HCT116 (cell line): Measurements from ENCODE around the gene RUFY4.

Experiments used
- CEBPB ChIP-seq: IDR thresholded peaks from 2 replicates; pipeline ENCODE4 v1.6.1; 2012; ENCODE audit warnings: low read depth
- EZH2phosphoT487 ChIP-seq: fragments of 200-600 bp; IDR thresholded peaks from 2 replicates; pipeline ENCODE4 v1.6.1; 2018; ENCODE audit warnings: antibody characterized with exemption, borderline replicate concordance
- POLR2A ChIP-seq: IDR thresholded peaks from 2 replicates; pipeline ENCODE4 v1.7.0; 2011; ENCODE audit warnings: borderline replicate concordance; ENCODE audit not compliant: insufficient read depth, insufficient read length; ENCODE audit errors: extremely low read depth
- POLR2AphosphoS5 ChIP-seq: IDR thresholded peaks from 2 replicates; pipeline ENCODE4 v1.6.1; 2011; ENCODE audit warnings: mild to moderate bottlenecking, low read depth, low read length, moderate library complexity
- REST ChIP-seq: IDR thresholded peaks from 2 replicates; pipeline ENCODE4 v1.6.1; 2012; ENCODE audit warnings: low read depth
- SP1 ChIP-seq: IDR thresholded peaks from 2 replicates; pipeline ENCODE4 v1.6.1; 2012; ENCODE audit warnings: low read depth
- ZFX ChIP-seq: fragments of 450-650 bp; IDR thresholded peaks from 2 replicates; pipeline ENCODE4 v1.6.1; 2017
- TF ChIP-seq, protein P1 (sequence below), 3 experiments: fragments of 200-600 bp in 1 of 3; sonication (generic) in 1 of 3; IDR thresholded peaks in 2 of 3; conservative IDR thresholded peaks in 1 of 3; 2 replicates each; pipeline ENCODE4 v1.5.1; 2012 to 2017; ENCODE audit warnings: low read depth in 2 of 3, low read length in 2 of 3, antibody characterized with exemption in 1 of 3, borderline replicate concordance in 1 of 3, control low read depth in 1 of 3, mild to moderate bottlenecking in 1 of 3, mixed read lengths in 1 of 3, mixed run types in 1 of 3, moderate library complexity in 1 of 3; ENCODE audit not compliant: insufficient read depth in 1 of 3

DNA sequence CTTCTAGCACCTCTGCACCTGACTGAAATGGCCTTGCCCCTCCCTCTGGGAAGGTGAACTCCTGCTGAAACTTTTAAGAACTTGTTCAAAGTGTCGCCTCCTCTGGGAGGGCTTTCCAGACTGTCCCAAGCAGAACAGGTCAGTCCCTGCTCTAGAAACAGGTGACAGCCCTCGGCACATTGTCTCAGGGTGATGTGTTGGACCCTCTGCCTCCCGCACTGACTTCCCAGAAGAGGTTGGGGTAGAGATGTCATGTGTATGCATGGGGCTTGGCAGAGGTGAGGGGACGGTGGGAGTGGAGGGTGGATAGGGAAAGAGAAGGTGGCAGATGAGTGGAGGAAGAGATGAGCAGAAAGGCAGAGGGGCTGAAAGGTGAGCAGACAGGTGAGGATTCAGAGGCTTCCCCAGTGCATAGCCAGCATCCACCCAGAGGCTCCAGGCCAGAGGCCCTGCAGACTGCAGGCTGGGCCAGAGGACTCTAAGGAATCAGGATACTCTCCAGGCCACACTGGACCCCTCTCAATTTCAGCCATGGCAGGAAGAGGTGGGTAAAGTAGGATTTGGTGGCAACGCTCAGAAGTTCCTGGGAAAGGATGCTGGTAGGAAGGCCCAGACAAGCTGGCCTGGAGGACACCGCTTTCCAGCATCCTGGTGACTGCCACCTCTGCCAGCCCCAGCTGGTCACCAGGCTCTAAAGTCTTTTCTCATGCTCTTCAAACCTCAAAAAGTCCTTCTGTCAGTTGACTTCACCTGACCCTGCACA, 41.4 kb upstream of the RUFY4 start:
- TF ChIP-seq CEBPB (no peak), POLR2A (no peak), REST (no peak), ZFX (no peak), EZH2phosphoT487 (no peak), SP1 (no peak), POLR2AphosphoS5 (no peak)
- TF ChIP-seq, protein P1, sequence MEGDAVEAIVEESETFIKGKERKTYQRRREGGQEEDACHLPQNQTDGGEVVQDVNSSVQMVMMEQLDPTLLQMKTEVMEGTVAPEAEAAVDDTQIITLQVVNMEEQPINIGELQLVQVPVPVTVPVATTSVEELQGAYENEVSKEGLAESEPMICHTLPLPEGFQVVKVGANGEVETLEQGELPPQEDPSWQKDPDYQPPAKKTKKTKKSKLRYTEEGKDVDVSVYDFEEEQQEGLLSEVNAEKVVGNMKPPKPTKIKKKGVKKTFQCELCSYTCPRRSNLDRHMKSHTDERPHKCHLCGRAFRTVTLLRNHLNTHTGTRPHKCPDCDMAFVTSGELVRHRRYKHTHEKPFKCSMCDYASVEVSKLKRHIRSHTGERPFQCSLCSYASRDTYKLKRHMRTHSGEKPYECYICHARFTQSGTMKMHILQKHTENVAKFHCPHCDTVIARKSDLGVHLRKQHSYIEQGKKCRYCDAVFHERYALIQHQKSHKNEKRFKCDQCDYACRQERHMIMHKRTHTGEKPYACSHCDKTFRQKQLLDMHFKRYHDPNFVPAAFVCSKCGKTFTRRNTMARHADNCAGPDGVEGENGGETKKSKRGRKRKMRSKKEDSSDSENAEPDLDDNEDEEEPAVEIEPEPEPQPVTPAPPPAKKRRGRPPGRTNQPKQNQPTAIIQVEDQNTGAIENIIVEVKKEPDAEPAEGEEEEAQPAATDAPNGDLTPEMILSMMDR (IDR thresholded peaks at IDR 0.05 in 2 of 3, conservative IDR thresholded peaks at IDR 0.05 in 1 of 3; ENCODE audit: borderline replicate concordance in 1 of 3, insufficient read depth in 1 of 3, low read depth in 2 of 3, low read length in 2 of 3): no peak
